OCI-LY7 (cell line): Measurements from ENCODE around the gene TKT. TPM values are rescaled to one million over a fixed set of nuclear protein-coding genes. Genes with fewer than 3 reads are reported as not detected.

ENCODE experiments used
- BruUV-seq: library from RNA; stranded (reverse); fragments of 400-500 nt; replicated peaks from 2 replicates; lab custom pipeline; 2021; lab: Mats Ljungman, UMichigan
- CTCF ChIA-PET: fragments of 300-600 bp; sonication (Branson Sonifier 250); formaldehyde crosslinking; loops from one replicate; lab custom pipeline; 2022; ENCODE audit warnings: antibody characterized with exemption; ENCODE audit not compliant: unreplicated experiment; lab: Charles Lee
- POLR2A ChIA-PET: fragments of 300-600 bp; sonication (Branson Sonifier 250); formaldehyde crosslinking; loops from one replicate; lab custom pipeline; 2022; ENCODE audit warnings: antibody characterized with exemption; lab: Charles Lee
- DNase-seq: peaks from one replicate; pipeline ENCODE4 v3.0.0-alpha.2; 2015; ENCODE audit warnings: low spot score
- H2AFZ ChIP-seq: fragments of 200-600 bp; sonication (generic), shearing (Covaris generic); 2 replicates; pipeline ENCODE4 v1.6.1; 2014; ENCODE audit warnings: mild to moderate bottlenecking, antibody characterized with exemption, low read length, moderate library complexity
- H3K27ac ChIP-seq: fragments of 200-600 bp; sonication (generic); 2 replicates; pipeline ENCODE4 v1.5.1; 2014; ENCODE audit warnings: mixed run types, low read depth, mild to moderate bottlenecking, moderate library complexity, low read length, inconsistent platforms; ENCODE audit not compliant: poor library complexity, severe bottlenecking
- H3K36me3 ChIP-seq: fragments of 200-600 bp; sonication (generic); 2 replicates; pipeline ENCODE4 v1.6.1; 2014; ENCODE audit warnings: mild to moderate bottlenecking, antibody characterized with exemption, low read length, moderate library complexity, mixed read lengths; ENCODE audit not compliant: insufficient read depth
- H3K4me1 ChIP-seq: fragments of 200-600 bp; sonication (generic); 2 replicates; pipeline ENCODE4 v1.5.1; 2014; ENCODE audit warnings: mild to moderate bottlenecking, low read length; ENCODE audit not compliant: insufficient read depth, poor library complexity, severe bottlenecking
- H3K4me2 ChIP-seq: fragments of 200-600 bp; sonication (generic); 2 replicates; pipeline ENCODE4 v1.6.1; 2014; ENCODE audit warnings: mild to moderate bottlenecking, low read length
- H3K4me3 ChIP-seq: fragments of 200-600 bp; sonication (generic); 2 replicates; pipeline ENCODE4 v1.5.1; 2014; ENCODE audit warnings: mild to moderate bottlenecking, low read depth, low read length; ENCODE audit not compliant: poor library complexity, severe bottlenecking
- H3K79me2 ChIP-seq: fragments of 200-600 bp; sonication (generic); 2 replicates; pipeline ENCODE4 v1.6.1; 2016; ENCODE audit warnings: low read depth, mild to moderate bottlenecking, low read length, moderate library complexity, mixed read lengths; ENCODE audit not compliant: insufficient read depth
- H3K9me2 ChIP-seq: fragments of 200-600 bp; sonication (generic); 2 replicates; pipeline ENCODE4 v1.6.1; 2016; ENCODE audit warnings: mild to moderate bottlenecking, low read length, mixed read lengths; ENCODE audit not compliant: insufficient read depth
- H3K9me3 ChIP-seq: fragments of 200-600 bp; sonication (generic); 2 replicates; pipeline ENCODE4 v1.6.1; 2014; ENCODE audit warnings: mild to moderate bottlenecking, mixed run types, low read length, mixed read lengths
- H4K20me1 ChIP-seq: fragments of 200-600 bp; sonication (generic); 2 replicates; pipeline ENCODE4 v1.6.1; 2014; ENCODE audit warnings: mild to moderate bottlenecking, antibody characterized with exemption, low read length, moderate library complexity, mixed read lengths; ENCODE audit not compliant: insufficient read depth
- EZH2phosphoT487 ChIP-seq: fragments of 200-600 bp; sonication (generic); IDR thresholded peaks from 2 replicates; pipeline ENCODE4 v1.6.1; 2018; ENCODE audit warnings: low read depth, borderline replicate concordance, mild to moderate bottlenecking, mixed run types, antibody characterized with exemption, low read length, moderate library complexity, mixed read lengths
- intact Hi-C: fragments of 100-400 bp; cut with micrococcal nuclease; formaldehyde crosslinking; loops from one replicate; pipeline ENCODE4 v1.10.0; 2022; ENCODE audit not compliant: unreplicated experiment
- total RNA-seq, 2 experiments: library from RNA; depleted of rRNA in 1 of 2; stranded (reverse); fragments of >200 nt in 1 of 2; shearing (Covaris generic) in 1 of 2; gene quantifications; 2 replicates each; pipeline ENCODE4 v1.2.3, GENCODE V29; 2014 to 2022
- TF ChIP-seq, protein P1 (sequence below): fragments of 200-600 bp; sonication (generic); conservative IDR thresholded peaks from 2 replicates; pipeline ENCODE4 v1.5.1; 2014; ENCODE audit warnings: mild to moderate bottlenecking, antibody characterized with exemption, low read length, moderate library complexity, mixed read lengths

The TKT gene
- total RNA-seq, 2 experiments from 2014 or later = 325 to 386 TPM

DNA sequence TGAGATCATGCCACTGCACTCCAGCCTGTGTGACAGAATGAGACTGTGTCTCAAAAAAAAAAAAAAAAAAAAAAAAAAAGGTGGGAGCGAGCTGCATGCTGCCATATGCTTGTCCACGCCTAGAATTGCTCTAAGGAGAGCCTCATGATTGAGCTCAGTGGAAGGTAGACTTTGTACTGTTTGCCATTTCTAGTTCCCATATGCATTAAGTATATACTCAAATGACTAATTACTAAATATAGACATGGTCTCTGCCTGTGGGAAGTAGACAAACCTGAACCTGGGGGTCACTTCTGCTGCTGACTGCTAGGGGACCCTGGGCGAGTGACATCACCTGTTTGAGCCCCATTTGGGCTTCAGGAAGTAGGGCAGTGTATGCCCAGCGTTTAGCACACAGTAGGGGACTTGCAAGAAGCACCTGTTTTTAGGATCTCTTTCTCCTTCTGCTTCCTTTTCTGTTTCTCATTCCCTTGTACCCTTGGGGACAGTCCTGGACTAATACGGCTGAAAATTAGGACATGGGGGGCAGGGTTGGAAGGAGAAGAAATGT is 67.6 kb downstream of the TKT start:
- Histone ChIP-seq H3K9me2 (no peaks in the 10 kb centered on the region), H3K27ac (peak overlapping the region; percentile 31), H3K4me3 (no peak overlapping the region), H4K20me1 (no peaks in the 10 kb centered on the region), H3K9me3 (no peaks in the 10 kb centered on the region), H3K36me3 (peaks cover 79% of the 10 kb centered on the region), H3K4me1 (peaks cover 52% of the 10 kb centered on the region), H2AFZ (no peak overlapping the region), H3K4me2 (no peak overlapping the region), H3K79me2 (peaks cover 4% of the 10 kb centered on the region; the same call in 1 of the 2 replicates)
- CTCF ChIA-PET = no interaction called here
- POLR2A ChIA-PET = interaction anchor here (0.6 to 1.3 kb wide), 4 partner anchors 16 to 156 kb away, joined by 3 to 5 read pairs (median 4); no protein-coding TSS in a partner anchor
- no peak for TF ChIP-seq EZH2phosphoT487
- TF ChIP-seq, protein P1, sequence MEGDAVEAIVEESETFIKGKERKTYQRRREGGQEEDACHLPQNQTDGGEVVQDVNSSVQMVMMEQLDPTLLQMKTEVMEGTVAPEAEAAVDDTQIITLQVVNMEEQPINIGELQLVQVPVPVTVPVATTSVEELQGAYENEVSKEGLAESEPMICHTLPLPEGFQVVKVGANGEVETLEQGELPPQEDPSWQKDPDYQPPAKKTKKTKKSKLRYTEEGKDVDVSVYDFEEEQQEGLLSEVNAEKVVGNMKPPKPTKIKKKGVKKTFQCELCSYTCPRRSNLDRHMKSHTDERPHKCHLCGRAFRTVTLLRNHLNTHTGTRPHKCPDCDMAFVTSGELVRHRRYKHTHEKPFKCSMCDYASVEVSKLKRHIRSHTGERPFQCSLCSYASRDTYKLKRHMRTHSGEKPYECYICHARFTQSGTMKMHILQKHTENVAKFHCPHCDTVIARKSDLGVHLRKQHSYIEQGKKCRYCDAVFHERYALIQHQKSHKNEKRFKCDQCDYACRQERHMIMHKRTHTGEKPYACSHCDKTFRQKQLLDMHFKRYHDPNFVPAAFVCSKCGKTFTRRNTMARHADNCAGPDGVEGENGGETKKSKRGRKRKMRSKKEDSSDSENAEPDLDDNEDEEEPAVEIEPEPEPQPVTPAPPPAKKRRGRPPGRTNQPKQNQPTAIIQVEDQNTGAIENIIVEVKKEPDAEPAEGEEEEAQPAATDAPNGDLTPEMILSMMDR = no peak
- intact Hi-C loops = no loop called here
- no peak for DNase-seq
- no TSS peak for BruUV-seq

DNA sequence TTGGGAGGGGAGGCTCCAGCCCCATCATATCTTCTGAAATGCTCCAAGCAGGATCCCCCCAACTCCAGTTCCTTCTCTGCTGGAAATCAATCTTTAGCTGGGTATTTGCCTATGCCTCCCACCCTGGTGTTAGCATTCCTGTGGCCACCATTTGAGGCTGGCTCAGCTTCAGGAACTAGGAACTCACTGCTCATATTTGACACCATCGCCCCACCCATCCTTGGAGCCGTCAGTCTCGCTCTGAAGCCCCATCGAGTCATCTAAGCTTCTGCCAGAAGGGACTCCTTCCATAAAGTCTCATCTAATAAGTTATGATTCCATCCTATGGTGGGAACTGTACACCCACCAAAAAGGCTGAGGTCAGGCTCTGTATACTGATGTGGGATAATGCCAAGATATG is 68.4 kb downstream of the TKT start:
- ChIA-PET POLR2A (interaction anchor here (0.8 to 1.3 kb wide), 3 partner anchors 15 to 155 kb away, joined by 3 to 5 read pairs (median 3); no protein-coding TSS in a partner anchor), CTCF (interaction anchor here (0.6 kb wide), 1 partner anchor 161 kb away, joined by 3 read pairs; no protein-coding TSS in a partner anchor)
- intact Hi-C loops = no loop called here
- Histone ChIP-seq H3K79me2 (peaks cover 4% of the 10 kb centered on the region; the same call in 1 of the 2 replicates), H3K4me2 (no peak overlapping the region), H2AFZ (no peak overlapping the region), H3K4me1 (peaks cover 44% of the 10 kb centered on the region), H3K9me3 (no peaks in the 10 kb centered on the region), H4K20me1 (no peaks in the 10 kb centered on the region), H3K9me2 (no peaks in the 10 kb centered on the region), H3K27ac (no peak overlapping the region), H3K36me3 (peaks cover 83% of the 10 kb centered on the region), H3K4me3 (no peak overlapping the region)
- TF ChIP-seq, protein P1 = no peak
- TF ChIP-seq EZH2phosphoT487 = no peak
- DNase-seq = no peak
- no TSS peak for BruUV-seq

DNA sequence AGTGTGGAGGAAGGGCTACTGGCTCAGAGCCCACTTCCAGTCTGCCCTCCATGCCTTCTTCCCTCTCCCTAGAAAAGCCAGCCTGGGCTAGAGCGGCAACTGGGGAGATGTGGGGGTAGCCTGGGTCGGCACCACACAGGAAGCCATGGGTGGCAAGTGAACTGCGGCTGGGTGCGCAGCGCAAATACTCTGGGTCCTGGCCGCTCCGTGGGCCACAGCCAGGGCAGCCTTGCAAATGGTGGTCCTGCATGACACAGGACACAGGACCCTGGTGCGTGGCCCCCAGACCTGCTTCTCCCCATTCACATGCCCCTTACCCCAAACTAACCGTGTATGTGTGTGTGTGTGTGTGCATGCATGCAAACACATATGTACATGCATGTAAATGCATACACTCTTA is 69.1 kb downstream of the TKT start:
- ChIA-PET CTCF (no interaction called here), POLR2A (interaction anchor here (1.3 kb wide), 1 partner anchor 17 kb away, joined by 5 read pairs; no protein-coding TSS in a partner anchor)
- H3K9me3 ChIP-seq = no peaks in the 10 kb centered on the region
- no peak overlapping the region for H3K4me2 ChIP-seq
- no peak for DNase-seq
- BruUV-seq = no TSS peak
- intact Hi-C loops = no loop called here
- H4K20me1 ChIP-seq = no peaks in the 10 kb centered on the region
- TF ChIP-seq, protein P1 = no peak
- no peak for TF ChIP-seq EZH2phosphoT487
- no peak overlapping the region for H3K27ac ChIP-seq
- peaks cover 4% of the 10 kb centered on the region; the same call in 1 of the 2 replicates for H3K79me2 ChIP-seq
- H2AFZ ChIP-seq = no peak overlapping the region
- peaks cover 40% of the 10 kb centered on the region for H3K4me1 ChIP-seq
- peaks cover 85% of the 10 kb centered on the region for H3K36me3 ChIP-seq
- no peaks in the 10 kb centered on the region for H3K9me2 ChIP-seq
- no peak overlapping the region for H3K4me3 ChIP-seq
